H9 (cell line): ENCODE results near the gene SWT1. TPM values are rescaled to one million over a fixed set of nuclear protein-coding genes. Genes with fewer than 3 reads are reported as not detected.

Experiments
- DNase-seq: peaks from one replicate; pipeline ENCODE4 v3.0.0-alpha.2; 2017
- H2AFZ ChIP-seq: one replicate; pipeline ENCODE4 v1.6.1; 2013; ENCODE audit warnings: mild to moderate bottlenecking, low read length, control low read depth, moderate library complexity
- H2AK5ac ChIP-seq: 2 replicates; pipeline ENCODE4 v1.6.1; 2013; ENCODE audit warnings: low read length, control low read depth, mixed read lengths; ENCODE audit not compliant: insufficient read length
- H2BK120ac ChIP-seq: one replicate; pipeline ENCODE4 v1.6.1; 2013; ENCODE audit warnings: low read depth, mild to moderate bottlenecking, low read length, control low read depth, inconsistent platforms; ENCODE audit not compliant: poor library complexity, severe bottlenecking
- H2BK12ac ChIP-seq: 2 replicates; pipeline ENCODE4 v1.6.1; 2013; ENCODE audit warnings: low read length, control low read depth, mixed read lengths, low read depth; ENCODE audit not compliant: insufficient read length
- H2BK15ac ChIP-seq: 2 replicates; pipeline ENCODE4 v1.6.1; 2013; ENCODE audit warnings: low read depth, low read length, control low read depth
- H2BK20ac ChIP-seq: one replicate; pipeline ENCODE4 v1.6.1; 2013; ENCODE audit warnings: low read depth, mild to moderate bottlenecking, low read length, control low read depth, inconsistent platforms; ENCODE audit not compliant: poor library complexity, severe bottlenecking
- H2BK5ac ChIP-seq: 2 replicates; pipeline ENCODE4 v1.6.1; 2013; ENCODE audit warnings: low read length, control low read depth, mixed read lengths; ENCODE audit not compliant: insufficient read length
- H3K14ac ChIP-seq: 2 replicates; pipeline ENCODE4 v1.6.1; 2013; ENCODE audit warnings: low read length, control low read depth; ENCODE audit not compliant: insufficient read depth
- H3K18ac ChIP-seq: 2 replicates; pipeline ENCODE4 v1.6.1; 2013; ENCODE audit warnings: low read depth, mild to moderate bottlenecking, mixed read lengths, low read length, control low read depth; ENCODE audit not compliant: insufficient read length
- H3K23ac ChIP-seq: 2 replicates; pipeline ENCODE4 v1.6.1; 2013; ENCODE audit warnings: low read length, control low read depth, mixed read lengths, low read depth; ENCODE audit not compliant: insufficient read length
- H3K23me2 ChIP-seq: 2 replicates; pipeline ENCODE4 v1.6.1; 2013; ENCODE audit warnings: low read depth, mild to moderate bottlenecking, mixed read lengths, low read length, control low read depth; ENCODE audit not compliant: insufficient read length, poor library complexity, severe bottlenecking
- H3K27ac ChIP-seq: 2 replicates; pipeline ENCODE4 v1.5.1; 2013; ENCODE audit warnings: low read length, control low read depth, mixed read lengths, low read depth; ENCODE audit not compliant: insufficient read length
- H3K27me3 ChIP-seq: 2 replicates; pipeline ENCODE4 v1.6.1; 2013; ENCODE audit warnings: low read length, control low read depth, inconsistent platforms; ENCODE audit not compliant: insufficient read depth
- H3K4ac ChIP-seq: 2 replicates; pipeline ENCODE4 v1.6.1; 2013; ENCODE audit warnings: low read depth, mild to moderate bottlenecking, control low read depth, inconsistent platforms, low read length, moderate library complexity
- H3K4me1 ChIP-seq: 2 replicates; pipeline ENCODE4 v1.6.1; 2013; ENCODE audit warnings: low read length, control low read depth, inconsistent platforms; ENCODE audit not compliant: insufficient read depth
- H3K4me2 ChIP-seq: 2 replicates; pipeline ENCODE4 v1.6.1; 2013; ENCODE audit warnings: low read length, control low read depth, mixed read lengths; ENCODE audit not compliant: insufficient read length, insufficient read depth
- H3K56ac ChIP-seq: 2 replicates; pipeline ENCODE4 v1.6.1; 2013; ENCODE audit warnings: low read depth, mild to moderate bottlenecking, mixed read lengths, low read length, control low read depth; ENCODE audit not compliant: insufficient read length
- H3K79me1 ChIP-seq: 2 replicates; pipeline ENCODE4 v1.6.1; 2013; ENCODE audit warnings: low read depth, mild to moderate bottlenecking, moderate library complexity, low read length, control low read depth, inconsistent platforms; ENCODE audit not compliant: insufficient read depth, poor library complexity, severe bottlenecking
- H3K79me2 ChIP-seq: 2 replicates; pipeline ENCODE4 v1.6.1; 2013; ENCODE audit warnings: low read length, control low read depth, inconsistent platforms; ENCODE audit not compliant: insufficient read depth
- H3K9ac ChIP-seq: 2 replicates; pipeline ENCODE4 v1.6.1; 2013; ENCODE audit warnings: low read length, control low read depth, mixed read lengths; ENCODE audit not compliant: insufficient read length; ENCODE audit errors: extremely low read depth
- H3K9me3 ChIP-seq: one replicate; pipeline ENCODE4 v1.6.1; 2013; ENCODE audit warnings: low read depth, low read length, inconsistent platforms; ENCODE audit not compliant: control insufficient read depth
- H3T11ph ChIP-seq: one replicate; pipeline ENCODE4 v1.6.1; 2013; ENCODE audit warnings: mild to moderate bottlenecking, low read length, control low read depth, inconsistent platforms
- H4K20me1 ChIP-seq: one replicate; pipeline ENCODE4 v1.6.1; 2013; ENCODE audit not compliant: control insufficient read depth, insufficient read length, insufficient read depth
- H4K5ac ChIP-seq: 2 replicates; pipeline ENCODE4 v1.6.1; 2013; ENCODE audit warnings: low read depth, mild to moderate bottlenecking, mixed read lengths, low read length, control low read depth; ENCODE audit not compliant: insufficient read length
- H4K8ac ChIP-seq: replicated peaks from 2 replicates; pipeline ENCODE4 v1.6.1; 2013; ENCODE audit warnings: low read length, control low read depth, mixed read lengths, low read depth; ENCODE audit not compliant: insufficient read length
- H4K91ac ChIP-seq: 2 replicates; pipeline ENCODE4 v1.6.1; 2013; ENCODE audit warnings: low read depth, mild to moderate bottlenecking, moderate library complexity, mixed read lengths, low read length, control low read depth; ENCODE audit not compliant: insufficient read length
- H3K27ac Mint-ChIP-seq, 3 experiments: 2 replicates in 2 of 3; 3 replicates in 1 of 3; pipeline ENCODE4 v1.8.0; 2020 to 2021; ENCODE audit warnings: mixed read lengths in 3 of 3, mild to moderate bottlenecking in 1 of 3, moderate library complexity in 1 of 3
- H3K27me3 Mint-ChIP-seq: 2 replicates; pipeline ENCODE4 v1.8.0; 2021; ENCODE audit warnings: low read depth, mild to moderate bottlenecking, moderate library complexity, mixed read lengths
- H3K36me3 Mint-ChIP-seq, 3 experiments: 2 replicates in 2 of 3; 3 replicates in 1 of 3; pipeline ENCODE4 v1.8.0; 2020 to 2021; ENCODE audit warnings: low read depth in 3 of 3, mixed read lengths in 3 of 3; ENCODE audit not compliant: insufficient read depth in 1 of 3
- H3K4me1 Mint-ChIP-seq, 2 experiments: 2 replicates each; pipeline ENCODE4 v1.8.0; 2020; ENCODE audit warnings: mixed read lengths in 2 of 2
- H3K4me3 Mint-ChIP-seq, 2 experiments: 2 replicates in 1 of 2; 3 replicates in 1 of 2; pipeline ENCODE4 v1.8.0; 2020 to 2021; ENCODE audit warnings: mild to moderate bottlenecking in 2 of 2, mixed read lengths in 2 of 2, moderate library complexity in 1 of 2
- H3K9me3 Mint-ChIP-seq, 2 experiments: 2 replicates in 1 of 2; 3 replicates in 1 of 2; pipeline ENCODE4 v1.8.0; 2020; ENCODE audit warnings: mild to moderate bottlenecking in 2 of 2, mixed read lengths in 2 of 2, moderate library complexity in 1 of 2
- whole genome bisulfite sequencing: extraction: QIAGEN DNeasy Blood & Tissue Kit; methylation state at CpG from one replicate; pipeline ENCODE4 v1.1.7; 2013; ENCODE audit warnings: missing lambda C conversion rate, low lambda C conversion rate, mixed read lengths; ENCODE audit not compliant: insufficient read length; ENCODE audit errors: extremely low coverage; 5-methylcytosine and 5-hydroxymethylcytosine counted together
- total RNA-seq: library from RNA; stranded (reverse); gene quantifications from 2 replicates; pipeline ENCODE4 v1.2.1, GENCODE V29; 2021
- TF ChIP-seq, protein P1 (sequence below): fragments of 200-600 bp; sonication (generic); conservative IDR thresholded peaks from 3 replicates; pipeline ENCODE4 v1.8.0; 2021; ENCODE audit warnings: antibody characterized with exemption, mild to moderate bottlenecking

Gene SWT1
- total RNA-seq, 1 experiment from 2014 or later, result 5.2 TPM

DNA sequence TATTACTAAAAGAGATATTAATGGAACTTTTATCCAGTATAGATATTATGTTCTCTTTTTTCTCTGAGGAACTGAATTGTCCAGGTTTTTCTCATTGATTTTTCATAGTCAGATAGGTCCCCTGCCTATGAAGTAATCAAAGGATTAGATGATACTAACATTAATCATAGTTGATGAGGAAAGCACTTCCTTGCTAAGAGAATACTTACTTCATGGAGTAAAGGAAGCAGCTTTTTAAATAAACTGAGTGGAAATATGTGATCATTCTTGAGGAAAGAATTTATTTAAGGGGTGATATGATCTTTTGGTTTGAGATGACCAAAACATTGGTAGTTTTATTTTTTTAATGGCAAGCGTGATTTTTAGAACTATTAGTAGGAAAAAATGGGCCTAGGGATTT lies 58.9 kb downstream of the SWT1 start:
- no peak overlapping the region for H3K18ac ChIP-seq
- H2BK12ac ChIP-seq, result no peak overlapping the region
- H3K9me3 ChIP-seq, result no peaks in the 10 kb centered on the region
- H3T11ph ChIP-seq, result no peak overlapping the region
- no peak overlapping the region for H2AFZ ChIP-seq
- H3K23me2 ChIP-seq, result no peaks in the 10 kb centered on the region
- H3K56ac ChIP-seq, result no peak overlapping the region
- no peak overlapping the region for H3K4ac ChIP-seq
- H3K4me1 ChIP-seq, result no peaks in the 10 kb centered on the region
- no peaks in the 10 kb centered on the region for H3K79me1 ChIP-seq
- no peak overlapping the region for H4K8ac ChIP-seq
- no peak overlapping the region for H2BK15ac ChIP-seq
- H3K9ac ChIP-seq, result no peak overlapping the region
- DNase-seq, result no peak
- no peak overlapping the region for H2BK120ac ChIP-seq
- no peak overlapping the region for H4K5ac ChIP-seq
- H3K4me1 Mint-ChIP-seq, result peaks cover 5 to 8% of the 10 kb centered on the region in 2 experiments
- no peak overlapping the region for H3K4me3 Mint-ChIP-seq
- H3K14ac ChIP-seq, result no peak overlapping the region
- no peak overlapping the region for H3K27ac Mint-ChIP-seq
- H4K91ac ChIP-seq, result no peak overlapping the region
- H3K27me3 ChIP-seq, result no peaks in the 10 kb centered on the region
- H3K4me2 ChIP-seq, result no peak overlapping the region
- H3K27me3 Mint-ChIP-seq, result no peaks in the 10 kb centered on the region
- no CpG with 5 or more reads among the region's 1 CpG for WGBS
- H2AK5ac ChIP-seq, result no peak overlapping the region
- TF ChIP-seq, protein P1, sequence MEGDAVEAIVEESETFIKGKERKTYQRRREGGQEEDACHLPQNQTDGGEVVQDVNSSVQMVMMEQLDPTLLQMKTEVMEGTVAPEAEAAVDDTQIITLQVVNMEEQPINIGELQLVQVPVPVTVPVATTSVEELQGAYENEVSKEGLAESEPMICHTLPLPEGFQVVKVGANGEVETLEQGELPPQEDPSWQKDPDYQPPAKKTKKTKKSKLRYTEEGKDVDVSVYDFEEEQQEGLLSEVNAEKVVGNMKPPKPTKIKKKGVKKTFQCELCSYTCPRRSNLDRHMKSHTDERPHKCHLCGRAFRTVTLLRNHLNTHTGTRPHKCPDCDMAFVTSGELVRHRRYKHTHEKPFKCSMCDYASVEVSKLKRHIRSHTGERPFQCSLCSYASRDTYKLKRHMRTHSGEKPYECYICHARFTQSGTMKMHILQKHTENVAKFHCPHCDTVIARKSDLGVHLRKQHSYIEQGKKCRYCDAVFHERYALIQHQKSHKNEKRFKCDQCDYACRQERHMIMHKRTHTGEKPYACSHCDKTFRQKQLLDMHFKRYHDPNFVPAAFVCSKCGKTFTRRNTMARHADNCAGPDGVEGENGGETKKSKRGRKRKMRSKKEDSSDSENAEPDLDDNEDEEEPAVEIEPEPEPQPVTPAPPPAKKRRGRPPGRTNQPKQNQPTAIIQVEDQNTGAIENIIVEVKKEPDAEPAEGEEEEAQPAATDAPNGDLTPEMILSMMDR, result no peak
- H3K79me2 ChIP-seq, result no peaks in the 10 kb centered on the region
- H3K23ac ChIP-seq, result no peak overlapping the region
- peaks cover 2 to 7% (median 7%) of the 10 kb centered on the region in 3 experiments; a peak in 6 of 7 replicates for H3K36me3 Mint-ChIP-seq
- no peak overlapping the region for H2BK5ac ChIP-seq
- H3K9me3 Mint-ChIP-seq, result peaks cover 0 to 2% of the 10 kb centered on the region in 2 experiments; a peak in 1 of 5 replicates
- no peak overlapping the region for H2BK20ac ChIP-seq
- H4K20me1 ChIP-seq, result no peaks in the 10 kb centered on the region
- no peak overlapping the region for H3K27ac ChIP-seq
